ENCODE data around the gene RAB3GAP2.
"Not testable (repeated sequence)": the region's sequence is repeated elsewhere in the genome, so short reads cannot be mapped to it uniquely, and the experiment has no call there.

The RAB3GAP2 gene

DNA sequence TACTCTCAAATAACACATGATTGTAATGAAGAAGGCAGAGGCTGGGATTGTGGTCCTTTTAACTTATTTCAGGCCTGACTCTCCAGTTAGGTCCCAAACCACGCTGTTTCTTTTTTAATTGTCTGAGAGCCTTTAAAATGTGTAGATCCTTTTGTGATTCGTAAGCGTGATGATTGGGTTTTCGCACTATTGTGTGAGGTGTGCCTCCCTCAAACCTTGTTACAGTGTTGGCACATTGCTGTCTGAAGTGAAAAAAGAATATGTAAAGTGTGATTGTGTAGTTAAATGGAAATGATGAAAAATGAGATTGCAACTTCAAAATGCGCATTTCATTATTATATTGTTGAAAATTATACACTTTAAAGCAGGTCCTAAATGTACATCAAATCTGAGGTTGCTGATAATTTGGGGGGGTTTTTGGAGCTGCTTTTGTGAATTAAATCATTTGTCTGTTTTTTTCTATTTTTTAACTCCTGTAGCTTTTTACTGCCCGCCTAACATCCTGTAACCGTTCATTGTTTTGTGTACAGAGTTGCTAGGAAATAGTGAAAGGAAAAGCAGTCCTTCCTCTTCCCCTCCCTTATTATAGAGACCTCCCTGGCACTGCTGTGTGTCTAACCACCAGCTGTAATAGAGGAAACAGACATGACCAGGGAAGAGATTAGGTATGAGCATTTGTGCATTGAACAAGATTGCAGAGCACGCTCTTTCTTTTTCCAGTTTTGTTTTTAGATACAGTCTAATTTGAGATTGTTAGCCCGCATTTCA is 135.1 kb downstream of the RAB3GAP2 start:
- no peak for DNase-seq (ENCODE audit: low read depth, low spot score)

DNA sequence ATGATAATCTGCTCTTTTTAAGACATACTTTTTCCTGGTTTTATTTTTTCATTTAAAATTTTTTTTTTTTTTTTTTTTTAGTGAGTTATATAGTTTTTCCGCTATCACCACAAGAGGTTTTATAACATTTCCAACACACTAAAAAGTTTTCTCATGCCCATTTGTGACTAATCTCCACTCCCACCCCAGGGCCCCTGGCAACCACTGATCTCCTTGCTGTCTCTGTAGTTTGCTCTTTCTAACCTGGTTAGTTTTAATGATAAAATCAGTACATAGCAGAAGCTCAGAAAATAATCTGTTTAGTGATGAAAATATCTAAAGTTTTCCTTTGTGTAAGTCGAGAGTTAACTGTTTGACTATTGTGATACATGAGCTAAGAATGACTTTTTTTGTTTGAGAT is 136.5 kb downstream of the RAB3GAP2 start:
- no peak for DNase-seq (ENCODE audit: low read depth, low spot score)

DNA sequence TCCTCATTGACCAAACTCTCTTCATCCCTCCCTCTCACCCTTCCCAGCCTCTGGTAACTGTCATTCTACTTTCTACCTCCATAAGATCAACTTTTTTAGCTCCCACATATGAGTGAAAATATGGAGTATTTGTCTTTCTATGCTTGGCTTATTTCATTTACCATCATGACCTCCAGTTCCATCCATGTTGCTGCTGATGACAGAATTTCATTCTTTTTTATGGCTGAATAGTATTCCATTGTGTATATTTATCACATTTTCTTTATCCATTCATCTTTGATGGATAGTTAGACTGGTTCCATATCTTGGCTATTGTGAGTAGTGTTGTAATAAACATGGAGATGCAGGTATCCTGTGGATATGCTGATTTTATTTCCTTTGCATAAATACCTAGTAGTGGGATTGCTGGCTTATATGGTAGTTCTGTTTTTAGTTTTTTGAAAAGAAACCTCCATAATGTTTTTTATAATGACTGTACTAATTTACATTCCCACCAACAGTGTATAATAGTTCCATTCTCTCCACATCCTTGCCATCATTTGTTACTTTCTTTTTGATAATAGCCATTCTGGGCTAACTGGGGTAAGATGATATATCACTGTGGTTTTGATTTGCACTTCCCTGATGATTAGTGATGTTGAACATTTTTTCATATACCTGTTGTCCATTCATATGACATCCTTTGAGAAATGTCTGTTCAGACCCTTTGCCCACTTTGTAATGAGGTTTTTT is 142.6 kb downstream of the RAB3GAP2 start:
- no peak for DNase-seq (ENCODE audit: low read depth, low spot score)

DNA sequence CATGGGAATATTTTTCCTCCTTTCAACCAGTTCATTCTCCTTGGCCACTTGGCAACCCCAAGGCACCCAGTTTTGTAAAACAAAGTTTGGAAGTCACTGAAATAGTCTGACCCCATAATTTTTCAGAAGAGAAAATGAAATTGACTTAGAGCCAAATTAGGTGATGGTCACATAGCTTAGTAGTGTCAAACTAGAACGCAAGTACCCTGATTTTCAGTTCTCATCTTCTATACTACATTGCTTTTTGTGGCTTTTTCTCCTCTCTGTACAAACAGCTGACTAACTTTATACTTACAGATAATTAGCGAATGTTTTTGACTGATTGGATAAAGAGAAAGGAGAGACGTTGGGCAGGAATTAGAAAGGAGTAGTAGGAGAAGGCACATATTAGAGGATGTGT is 145.2 kb downstream of the RAB3GAP2 start:
- no peak for DNase-seq (ENCODE audit: low read depth, low spot score)

DNA sequence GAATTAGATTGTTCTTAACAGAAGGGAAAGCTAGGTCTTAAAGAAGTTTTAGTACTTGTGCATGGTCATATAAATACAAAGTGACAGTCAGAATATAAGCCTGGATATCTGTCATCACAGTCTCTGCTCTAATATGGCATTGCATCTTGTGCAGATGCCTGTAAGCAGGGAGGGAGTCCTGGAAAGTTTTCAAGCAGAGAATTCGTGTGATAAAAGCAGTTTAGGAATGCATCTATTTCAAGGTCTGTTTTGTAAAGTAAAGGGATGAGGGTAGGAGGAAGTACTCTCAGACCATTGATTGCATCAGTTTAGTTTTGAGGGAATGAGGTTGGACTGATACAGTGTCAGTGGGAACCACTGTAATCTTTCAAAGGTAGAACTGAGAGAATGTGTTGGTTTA is 147.7 kb downstream of the RAB3GAP2 start:
- no peak for DNase-seq (ENCODE audit: low read depth, low spot score)

DNA sequence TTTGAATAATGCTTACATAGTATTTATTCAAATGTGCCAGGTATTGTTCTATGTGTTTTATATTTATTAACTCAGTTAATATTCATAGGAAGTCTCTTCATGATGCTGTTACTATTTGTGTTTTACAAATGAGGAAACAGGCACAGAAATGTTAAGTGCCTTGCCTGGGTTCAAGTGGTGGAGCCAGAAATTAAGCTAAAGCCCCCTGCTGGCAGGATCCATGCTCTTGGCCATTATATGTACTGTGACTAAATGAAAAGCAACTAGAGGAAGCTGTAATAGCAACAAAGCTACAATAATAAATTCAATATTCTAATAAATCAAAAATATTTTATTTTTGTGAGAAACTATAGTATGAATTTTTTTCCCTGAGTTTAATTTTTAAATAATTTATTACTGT is 148.4 kb downstream of the RAB3GAP2 start:
- DNase-seq (ENCODE audit: low read depth, low spot score), result no peak

DNA sequence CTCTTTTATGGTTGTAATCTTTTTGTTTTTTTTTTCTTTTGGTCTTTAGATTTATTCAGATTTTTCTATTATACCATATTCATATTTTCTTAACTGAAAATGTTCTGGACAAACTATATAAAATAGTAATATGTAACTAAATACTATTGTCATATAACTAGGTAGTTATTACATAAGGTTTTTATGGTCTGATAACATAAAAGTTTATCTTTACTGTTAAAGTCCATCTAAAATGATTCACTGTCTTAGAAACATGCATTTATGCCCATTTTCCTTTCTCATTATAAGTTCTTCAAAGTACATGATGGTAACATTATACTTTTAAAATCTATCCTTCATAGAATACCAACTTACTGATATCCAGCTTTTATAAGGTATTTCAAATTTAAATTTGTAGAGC is 149.2 kb downstream of the RAB3GAP2 start:
- DNase-seq (ENCODE audit: low read depth, low spot score), result no peak

DNA sequence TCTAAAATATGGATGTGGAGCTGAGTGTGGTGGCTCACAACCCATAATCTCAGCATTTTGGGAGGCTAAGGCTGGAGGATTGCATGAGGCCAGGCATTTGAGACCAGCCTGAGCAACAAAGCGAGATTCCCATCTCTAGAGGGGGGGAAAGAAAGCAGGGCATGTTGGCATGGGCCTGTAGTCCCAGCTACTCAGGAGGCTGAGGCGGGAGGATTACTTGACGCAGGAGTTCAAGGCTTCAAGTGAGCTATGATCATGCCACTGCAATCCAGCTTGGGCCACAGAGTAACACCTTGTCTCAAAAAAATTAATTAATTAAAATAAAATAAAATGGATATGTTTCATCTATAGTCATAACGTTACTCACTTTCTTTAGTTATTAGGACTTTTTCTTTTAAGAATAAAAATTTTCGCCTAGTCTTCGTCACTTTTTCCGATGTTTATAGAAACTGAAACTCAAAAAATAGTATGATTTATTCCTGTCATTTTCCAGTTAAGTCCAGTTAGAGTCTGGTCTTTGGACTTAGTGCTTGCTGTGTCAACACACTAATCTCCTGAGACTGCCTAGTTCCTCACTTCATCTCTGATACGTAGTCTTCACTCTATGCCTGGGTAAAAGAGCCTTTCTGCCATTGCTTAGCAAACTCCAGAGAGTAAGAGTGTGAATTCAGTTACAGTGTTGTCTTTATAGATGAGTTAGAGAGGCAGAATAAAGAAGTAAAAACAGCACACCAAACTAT is 150.3 kb downstream of the RAB3GAP2 start:
- DNase-seq (ENCODE audit: low read depth, low spot score), result no peak

DNA sequence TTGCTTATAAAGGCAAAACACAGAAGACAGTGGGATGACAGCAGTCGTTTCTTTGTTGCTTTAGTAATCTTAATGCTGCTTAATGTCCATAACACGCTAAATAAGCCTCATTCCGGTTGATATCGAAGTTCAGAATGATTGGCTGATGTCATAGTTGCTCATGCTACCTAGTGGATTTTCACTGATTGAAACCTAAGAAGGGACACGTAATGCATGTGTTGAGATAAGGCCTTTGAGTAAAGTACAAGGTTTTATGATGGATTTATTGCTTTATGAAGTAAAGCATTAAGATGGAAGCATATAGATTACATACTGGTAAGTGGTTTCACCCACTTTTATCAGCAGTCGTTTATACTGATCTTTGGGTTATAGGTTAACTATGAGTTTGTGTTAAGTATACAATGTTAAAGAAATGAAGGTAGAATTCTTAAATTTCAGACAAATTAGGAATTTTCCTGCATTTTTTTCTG is 153.2 kb downstream of the RAB3GAP2 start:
- DNase-seq (ENCODE audit: low read depth, low spot score), result no peak

DNA sequence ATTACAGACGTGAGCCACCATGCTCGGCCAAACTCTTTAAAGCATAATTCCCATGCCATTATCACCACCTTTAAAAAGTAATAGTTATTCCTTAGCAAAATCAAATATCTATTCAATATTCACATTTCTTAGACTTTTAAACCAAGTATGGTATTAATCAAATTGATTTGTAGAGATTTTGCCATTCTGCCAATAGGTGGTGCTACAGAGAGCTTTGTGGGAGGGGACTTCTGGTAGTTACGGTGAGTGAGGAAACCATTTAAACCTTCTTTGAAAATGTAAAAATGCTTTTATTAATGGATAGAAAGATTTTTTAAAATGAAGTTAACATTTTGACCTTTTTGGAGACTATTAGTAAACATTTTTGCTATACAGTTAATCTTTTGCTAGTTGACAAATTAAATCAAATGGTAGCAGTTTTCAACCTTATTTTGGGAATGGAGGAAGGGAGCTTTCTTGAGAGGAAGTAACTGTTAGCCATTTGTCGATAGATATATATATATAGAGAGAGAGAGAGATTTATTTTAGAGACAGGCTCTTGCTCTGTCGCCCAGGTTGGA is 159.0 kb downstream of the RAB3GAP2 start:
- DNase-seq (ENCODE audit: low read depth, low spot score), result no peak

DNA sequence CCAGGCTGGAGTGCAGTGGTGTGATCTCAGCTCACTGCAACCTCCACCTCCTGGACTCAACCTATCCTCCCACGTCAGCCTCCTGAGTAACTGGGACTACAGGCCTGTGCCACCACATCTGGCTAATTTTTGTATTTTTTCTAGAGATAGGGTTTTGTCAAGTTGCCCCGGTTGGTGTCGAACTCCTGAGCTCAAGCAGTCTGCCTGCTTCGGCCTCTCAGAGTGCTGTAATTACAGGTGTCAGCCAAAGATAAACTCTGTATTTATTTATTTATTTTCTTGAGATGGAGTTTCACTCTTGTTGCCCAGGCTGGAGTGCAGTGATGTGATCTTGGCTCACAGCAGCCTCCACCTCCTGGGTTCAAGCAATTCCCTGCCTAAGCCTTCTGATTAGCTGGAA is 159.7 kb downstream of the RAB3GAP2 start:
- not testable (repeated sequence) for DNase-seq (ENCODE audit: low read depth, low spot score)

DNA sequence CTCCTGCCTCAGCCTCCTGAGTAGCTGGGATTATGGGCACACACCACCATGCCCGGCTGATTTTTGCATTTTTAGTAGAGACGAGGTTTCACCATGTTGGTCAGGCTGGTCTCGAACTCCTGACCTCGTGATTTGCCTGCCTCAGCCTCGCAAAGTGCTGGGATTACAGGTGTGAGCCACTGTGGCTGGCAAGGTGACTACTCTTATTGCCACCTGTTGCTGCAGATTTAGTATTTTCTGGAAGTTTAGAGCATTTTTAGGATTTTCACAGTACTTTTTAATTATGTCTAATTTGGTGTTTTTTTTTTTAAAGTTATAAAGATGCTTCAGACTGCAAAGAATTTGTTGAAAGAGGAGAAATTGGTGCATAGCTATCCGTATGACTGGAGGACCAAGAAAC is 161.8 kb downstream of the RAB3GAP2 start:
- not testable (repeated sequence) for DNase-seq (ENCODE audit: low read depth, low spot score)

DNA sequence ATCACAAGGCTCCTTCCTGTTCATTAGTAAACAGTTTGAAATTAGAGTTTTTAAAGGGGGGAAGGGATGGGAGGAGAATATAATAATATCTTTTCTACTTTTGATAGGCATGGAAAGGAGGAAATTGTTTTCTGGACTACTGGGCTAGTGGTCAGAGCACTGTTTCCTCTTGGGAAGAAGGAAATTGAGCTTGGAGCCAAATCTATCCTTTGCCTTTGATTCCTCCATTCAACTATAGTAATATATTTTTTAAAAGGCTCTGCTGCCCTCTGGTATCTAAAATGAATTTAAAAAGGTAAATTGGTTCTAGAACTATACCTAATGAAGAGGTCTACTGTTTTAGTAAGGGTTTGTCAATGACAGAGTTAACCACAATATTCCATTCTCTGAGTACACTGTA is 172.4 kb downstream of the RAB3GAP2 start:
- DNase-seq (ENCODE audit: low read depth, low spot score), result no peak

All from brain pericyte (primary cell).